Gastroesophageal sphincter (tissue), 3 donors: Measurements from ENCODE around the gene SCN7A.

Source experiments
- CTCF ChIP-seq, 4 experiments: fragments of 200-600 bp in 2 of 4; fragments of 450-650 bp in 2 of 4; sonication (generic) in 1 of 4; IDR thresholded peaks; one replicate each; pipeline ENCODE4 v1.5.1; 2017 to 2019; ENCODE audit warnings: antibody characterized with exemption in 4 of 4, mild to moderate bottlenecking in 2 of 4, moderate library complexity in 2 of 4
- POLR2A ChIP-seq, 2 donors: fragments of 450-650 bp; IDR thresholded peaks; one replicate each; pipeline ENCODE4 v1.6.1; 2017; ENCODE audit warnings: antibody characterized with exemption in 2 of 2, mild to moderate bottlenecking in 2 of 2, moderate library complexity in 1 of 2

GRCh38 chr2:166499281-166499680 lies 5.2 kb upstream of the SCN7A start:
- no peak for TF ChIP-seq POLR2A (IDR thresholded peaks at IDR 0.05)
- TF ChIP-seq CTCF (IDR thresholded peaks at IDR 0.05) = no peak
